Duodenal mucosa (tissue), 2 donors: ENCODE results near the gene PPM1F.
A peak's percentile ranks its signal among the peaks of the same experiment; 100 is the strongest.

Source experiments
- H3K27ac ChIP-seq: one replicate; pipeline ENCODE4 v1.7.0; 2013; ENCODE audit warnings: low read depth, low read length
- H3K27me3 ChIP-seq, 2 donors: one replicate each; pipeline ENCODE4 v1.7.0; 2013; ENCODE audit warnings: low read length in 2 of 2, control low read depth in 1 of 2; ENCODE audit not compliant: insufficient read depth in 2 of 2, control insufficient read depth in 1 of 2
- H3K36me3 ChIP-seq, 2 donors: one replicate each; pipeline ENCODE4 v1.7.0; 2013; ENCODE audit warnings: low read length in 2 of 2, control low read depth in 1 of 2; ENCODE audit not compliant: insufficient read depth in 2 of 2, control insufficient read depth in 1 of 2
- H3K4me1 ChIP-seq, 2 donors: one replicate each; pipeline ENCODE4 v1.7.0; 2013; ENCODE audit warnings: low read length in 2 of 2, control low read depth in 1 of 2; ENCODE audit not compliant: insufficient read depth in 2 of 2, control insufficient read depth in 1 of 2
- H3K4me3 ChIP-seq, 2 donors: one replicate each; pipeline ENCODE4 v1.7.0; 2013; ENCODE audit warnings: low read length in 2 of 2, low read depth in 1 of 2
- H3K9ac ChIP-seq, 2 donors: one replicate each; pipeline ENCODE4 v1.7.0; 2013; ENCODE audit warnings: low read length in 2 of 2, low read depth in 1 of 2
- H3K9me3 ChIP-seq, 2 donors: one replicate each; pipeline ENCODE4 v1.7.0; 2013; ENCODE audit warnings: low read length in 2 of 2, control low read depth in 1 of 2; ENCODE audit not compliant: control insufficient read depth in 1 of 2

The PPM1F gene

DNA sequence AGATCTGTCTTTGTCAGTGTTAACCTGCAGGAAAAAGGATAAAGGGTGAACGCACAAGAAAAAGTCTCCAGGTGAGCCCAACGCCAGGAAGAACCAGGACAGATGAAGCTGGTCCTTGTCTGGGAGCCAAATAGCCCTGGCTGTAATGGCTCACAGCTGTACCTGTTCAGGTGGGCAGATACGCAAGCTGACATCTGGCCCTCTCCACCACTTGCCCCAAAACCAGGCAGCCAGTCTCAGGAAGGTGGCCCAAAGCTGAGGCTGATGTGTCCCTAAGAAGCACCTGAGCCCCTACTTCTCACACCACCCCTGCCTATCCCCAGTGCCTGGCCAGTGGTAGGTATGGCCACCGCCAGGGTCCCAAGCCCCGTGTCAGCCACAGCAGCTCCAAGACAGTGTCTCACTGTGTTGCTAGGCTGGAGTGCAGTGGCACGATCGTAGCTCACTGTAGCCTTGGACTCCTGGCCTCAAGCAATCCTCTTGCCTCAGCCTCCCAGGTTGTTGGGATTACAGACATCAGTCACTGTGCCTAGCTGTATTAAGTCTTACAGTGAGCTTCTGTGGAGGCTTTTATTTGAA, 15.1 kb upstream of the PPM1F start:
- H3K27ac ChIP-seq, result no peak overlapping the region
- no peaks in the 10 kb centered on the region for H3K27me3 ChIP-seq
- no peak overlapping the region for H3K9ac ChIP-seq
- no peaks in the 10 kb centered on the region for H3K9me3 ChIP-seq
- no peak overlapping the region for H3K4me3 ChIP-seq
- H3K4me1 ChIP-seq, result no peaks in the 10 kb centered on the region
- peaks cover 59 to 87% of the 10 kb centered on the region in 2 donors for H3K36me3 ChIP-seq

DNA sequence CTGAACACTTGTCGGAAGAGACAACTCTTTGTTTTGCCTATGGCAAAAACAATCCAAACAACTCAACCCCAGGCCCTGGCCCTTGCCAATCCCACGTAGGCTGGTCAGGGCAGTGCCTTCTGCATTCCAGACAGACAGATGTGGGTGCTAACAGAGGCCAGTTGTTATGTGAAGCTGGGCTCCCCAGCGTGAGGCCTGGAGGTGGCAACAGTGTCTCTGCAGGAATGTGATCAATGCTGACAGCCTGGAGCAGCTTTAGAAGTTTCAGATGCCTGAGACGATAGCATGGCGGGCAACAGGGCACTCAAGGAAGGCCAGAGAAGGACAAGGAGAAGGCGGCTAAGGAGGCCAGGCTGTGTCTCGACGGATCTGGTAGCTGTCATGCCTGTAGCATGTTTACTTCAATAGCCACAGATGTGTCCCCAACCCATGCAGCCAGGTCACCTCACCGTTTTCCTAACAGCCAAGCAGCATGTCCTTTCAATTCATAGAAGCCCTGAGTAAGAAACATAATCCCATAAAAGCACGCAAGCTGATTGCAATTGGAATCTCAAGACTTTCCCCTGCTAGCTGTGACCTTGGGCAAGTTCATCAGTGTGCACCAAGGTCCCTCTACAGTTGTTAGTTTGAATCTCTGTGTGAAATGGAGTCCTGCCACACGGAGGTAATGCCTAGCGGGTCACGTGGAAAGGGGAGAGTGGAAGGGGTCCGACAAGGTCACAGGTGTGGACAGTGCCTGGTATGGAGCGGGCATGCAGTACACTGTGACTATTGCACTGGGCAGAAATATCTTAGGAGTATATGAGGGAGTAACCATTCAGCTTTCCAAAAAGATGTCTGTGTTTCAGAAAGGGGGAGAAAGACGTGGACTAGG, 14.2 kb upstream of the PPM1F start:
- Histone ChIP-seq H3K36me3 (peaks cover 57 to 88% of the 10 kb centered on the region in 2 donors), H3K27ac (no peak overlapping the region), H3K4me1 (no peaks in the 10 kb centered on the region), H3K27me3 (no peaks in the 10 kb centered on the region), H3K9ac (no peak overlapping the region), H3K9me3 (no peaks in the 10 kb centered on the region), H3K4me3 (no peak overlapping the region)

DNA sequence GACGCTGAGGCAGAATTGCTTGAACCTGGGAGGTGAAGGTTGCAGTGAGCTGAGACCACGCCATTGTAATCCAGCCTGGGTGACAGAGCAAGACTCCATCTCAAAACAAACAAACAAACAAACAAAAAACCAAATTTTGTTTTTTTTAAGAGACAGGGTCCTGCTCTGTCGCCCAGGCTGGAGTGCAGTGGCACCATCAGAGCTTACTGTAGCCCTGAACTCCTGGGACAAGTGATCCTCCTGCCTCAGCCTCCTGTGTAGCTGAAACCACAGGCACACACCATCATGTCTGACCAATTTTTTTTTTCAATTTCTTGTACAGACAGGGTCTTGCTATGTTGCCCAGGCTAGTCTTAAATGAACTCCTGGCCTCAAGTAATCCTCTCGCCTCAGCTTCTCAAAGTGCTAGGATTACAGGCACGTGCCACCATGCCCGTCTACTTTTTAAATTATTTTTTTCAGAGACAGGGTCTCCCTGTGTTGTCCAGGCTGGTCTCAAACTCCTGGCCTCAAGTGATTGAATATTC, 13.2 kb upstream of the PPM1F start:
- Histone ChIP-seq H3K36me3 (peaks cover 46 to 85% of the 10 kb centered on the region in 2 donors), H3K9ac (no peak overlapping the region), H3K4me3 (no peak overlapping the region), H3K27me3 (no peaks in the 10 kb centered on the region), H3K9me3 (no peaks in the 10 kb centered on the region), H3K27ac (no peak overlapping the region), H3K4me1 (peaks cover 0 to 6% of the 10 kb centered on the region in 2 donors)

DNA sequence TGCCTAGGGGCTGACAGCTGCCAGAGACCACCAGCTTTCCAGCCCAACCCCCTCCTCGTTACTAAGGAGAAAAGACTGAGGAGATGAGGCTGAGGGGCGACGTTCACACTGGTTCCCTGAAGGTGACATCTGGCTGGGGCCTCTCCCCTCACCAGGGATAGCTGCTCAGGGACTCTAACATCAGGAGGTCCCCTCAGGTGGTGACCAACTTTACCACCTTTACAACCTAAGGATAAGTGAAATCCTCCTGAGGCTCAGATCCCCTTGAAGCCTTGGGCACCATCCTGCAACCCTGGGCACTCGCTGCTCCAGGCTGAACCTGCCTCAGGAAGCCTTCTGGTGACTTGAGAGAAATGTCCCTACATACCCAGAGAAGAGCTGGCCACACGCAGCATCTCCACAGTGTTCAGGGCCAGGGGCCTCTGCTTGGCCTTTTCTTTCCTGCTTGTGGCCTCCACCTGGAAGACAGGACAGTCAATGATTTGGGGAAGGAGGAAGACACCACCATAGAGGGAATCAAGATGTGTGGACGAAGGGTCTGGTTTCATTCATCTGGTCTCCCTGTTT, 12.4 kb upstream of the PPM1F start:
- Histone ChIP-seq H3K27ac (no peak overlapping the region), H3K4me1 (peaks cover 0 to 6% of the 10 kb centered on the region in 2 donors), H3K36me3 (peaks cover 44 to 76% of the 10 kb centered on the region in 2 donors), H3K9ac (no peak overlapping the region), H3K27me3 (no peaks in the 10 kb centered on the region), H3K4me3 (no peak overlapping the region), H3K9me3 (no peaks in the 10 kb centered on the region)

DNA sequence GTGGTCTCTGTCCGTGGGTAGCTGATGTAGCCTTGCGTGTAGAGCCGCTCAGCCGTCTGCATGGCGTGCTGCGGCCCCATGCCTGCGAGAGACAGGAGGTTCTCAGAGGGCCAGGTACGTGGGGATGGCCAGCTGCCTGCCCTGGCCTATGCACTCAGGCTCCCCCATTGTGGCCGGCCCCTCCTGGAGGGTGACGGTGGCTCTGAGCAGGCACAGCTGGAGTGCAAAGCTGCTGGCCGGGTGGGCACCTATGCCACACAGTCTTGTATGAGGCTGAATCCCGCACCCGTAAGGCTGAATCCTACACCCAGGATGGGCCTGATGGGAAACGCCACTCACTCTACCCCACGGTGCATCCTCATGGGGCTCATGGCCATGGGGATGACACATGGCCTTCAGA, 11.6 kb upstream of the PPM1F start:
- H3K36me3 ChIP-seq, result peaks cover 47 to 82% of the 10 kb centered on the region in 2 donors
- no peak overlapping the region for H3K4me3 ChIP-seq
- peaks cover 0 to 6% of the 10 kb centered on the region in 2 donors for H3K4me1 ChIP-seq
- H3K9ac ChIP-seq, result no peak overlapping the region
- H3K27ac ChIP-seq, result no peak overlapping the region
- H3K27me3 ChIP-seq, result no peaks in the 10 kb centered on the region
- no peaks in the 10 kb centered on the region for H3K9me3 ChIP-seq

DNA sequence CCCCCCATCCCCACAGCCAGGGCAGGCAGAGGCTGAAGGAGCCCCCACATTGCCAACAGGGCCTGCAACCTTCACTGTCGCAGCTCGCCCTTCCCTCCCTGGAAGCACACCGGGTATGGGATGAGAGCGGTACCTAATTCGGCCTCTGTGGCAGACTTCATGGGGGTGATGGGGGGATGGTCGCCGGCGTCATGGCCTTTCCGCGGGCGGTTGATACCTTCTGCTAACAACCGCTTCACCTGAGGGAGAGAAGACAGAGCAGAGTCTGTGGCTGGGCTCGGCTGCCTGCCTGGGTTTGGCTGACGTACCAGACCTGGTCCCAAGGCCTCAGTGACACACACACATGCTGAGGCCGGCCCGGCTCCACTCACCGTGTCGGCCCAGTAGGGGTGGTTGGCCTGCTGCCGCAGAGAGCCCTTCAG, 11.2 kb upstream of the PPM1F start:
- no peak overlapping the region for H3K27ac ChIP-seq
- peaks cover 0 to 6% of the 10 kb centered on the region in 2 donors for H3K4me1 ChIP-seq
- H3K9me3 ChIP-seq, result no peaks in the 10 kb centered on the region
- H3K4me3 ChIP-seq, result no peak overlapping the region
- peaks cover 47 to 82% of the 10 kb centered on the region in 2 donors for H3K36me3 ChIP-seq
- no peak overlapping the region for H3K9ac ChIP-seq
- H3K27me3 ChIP-seq, result no peaks in the 10 kb centered on the region

DNA sequence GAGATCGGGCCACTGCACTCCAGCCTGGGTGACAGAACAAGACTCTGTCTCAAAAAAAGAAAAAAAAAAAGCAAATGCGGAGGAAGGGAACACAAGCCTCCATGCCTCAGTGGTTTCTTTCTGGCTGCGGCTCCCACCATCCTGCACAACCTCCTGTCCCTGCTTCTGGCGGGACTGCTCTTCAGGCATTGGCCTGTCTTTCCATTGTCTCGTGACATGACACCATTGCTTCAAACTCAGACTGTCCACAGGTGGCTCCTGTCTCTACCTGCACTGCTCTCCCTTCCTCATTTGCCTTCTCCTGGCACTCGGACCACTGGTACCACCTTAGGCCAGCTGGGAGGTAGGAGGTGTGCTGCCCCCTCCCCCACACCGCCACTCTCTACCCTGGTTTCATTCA, 10.6 kb upstream of the PPM1F start:
- H3K36me3 ChIP-seq, result peaks cover 47 to 83% of the 10 kb centered on the region in 2 donors
- no peak overlapping the region for H3K27ac ChIP-seq
- no peak overlapping the region for H3K9ac ChIP-seq
- no peaks in the 10 kb centered on the region for H3K9me3 ChIP-seq
- H3K4me3 ChIP-seq, result no peak overlapping the region
- peaks cover 0 to 6% of the 10 kb centered on the region in 2 donors for H3K4me1 ChIP-seq
- no peaks in the 10 kb centered on the region for H3K27me3 ChIP-seq

DNA sequence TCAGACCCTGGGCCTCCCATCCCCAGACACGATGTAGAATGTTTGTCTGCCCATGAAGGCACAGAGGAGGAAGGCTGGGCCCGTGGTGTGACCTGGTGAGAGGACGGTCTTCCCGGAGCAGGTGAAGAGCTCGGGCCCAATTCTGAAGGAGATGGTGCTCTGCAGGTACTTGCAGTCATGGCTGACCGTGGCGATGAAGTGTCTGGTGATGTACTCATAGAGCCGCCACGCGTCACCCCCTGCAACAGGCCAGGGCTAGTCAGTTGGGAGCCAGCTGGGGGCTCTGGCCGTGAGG, 10.0 kb upstream of the PPM1F start:
- Histone ChIP-seq H3K4me3 (no peak overlapping the region), H3K27me3 (no peaks in the 10 kb centered on the region), H3K36me3 (peaks cover 40 to 79% of the 10 kb centered on the region in 2 donors), H3K9ac (no peak overlapping the region), H3K9me3 (no peaks in the 10 kb centered on the region), H3K27ac (no peak overlapping the region), H3K4me1 (peaks cover 0 to 6% of the 10 kb centered on the region in 2 donors)

DNA sequence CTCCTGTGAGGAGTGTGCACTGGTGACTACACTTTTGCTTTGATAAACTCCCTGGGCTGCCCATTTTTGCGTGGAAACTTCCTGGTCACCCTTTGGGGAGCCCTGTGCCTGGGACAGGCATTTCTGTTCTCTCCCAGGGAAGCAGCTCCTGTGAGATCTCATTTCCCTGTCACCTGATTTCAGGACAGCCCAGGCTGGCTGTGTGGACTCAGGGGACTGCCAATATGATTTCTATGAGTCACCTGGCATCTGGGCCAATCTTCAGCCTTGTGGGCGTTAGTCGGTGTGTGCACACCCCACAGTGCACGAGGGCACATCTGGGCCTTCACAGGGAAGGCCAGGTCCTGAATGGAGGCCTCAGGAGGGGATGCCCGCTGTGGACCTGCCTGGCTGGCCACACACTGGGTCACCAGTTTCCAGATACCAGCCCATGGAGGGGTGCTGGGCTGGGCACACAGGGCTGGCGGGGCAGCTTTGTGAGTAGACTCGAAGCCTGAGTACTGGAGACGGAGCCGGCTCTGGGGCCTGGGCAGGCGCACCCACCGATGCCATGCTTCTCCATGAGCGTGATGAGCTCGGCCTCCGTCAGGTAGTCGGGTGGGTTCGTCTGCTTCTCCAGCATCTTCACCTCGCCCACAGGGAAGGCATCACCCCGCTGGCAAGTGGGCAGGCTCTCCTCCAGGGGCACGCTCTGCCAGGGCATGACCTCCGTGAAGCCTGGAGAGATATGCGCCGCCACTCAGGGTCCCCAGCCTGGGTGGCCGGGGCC, 9.4 kb upstream of the PPM1F start:
- Histone ChIP-seq H3K4me3 (no peak overlapping the region), H3K27me3 (no peaks in the 10 kb centered on the region), H3K4me1 (peaks cover 0 to 6% of the 10 kb centered on the region in 2 donors), H3K27ac (no peak overlapping the region), H3K9me3 (no peaks in the 10 kb centered on the region), H3K9ac (peak overlapping the region in 1 of 2 donors; percentile 9), H3K36me3 (peaks cover 35 to 74% of the 10 kb centered on the region in 2 donors)
